Lower leg skin (tissue), 3 donors: ENCODE measurements around the gene KCTD16.

Source experiments
- POLR2A ChIP-seq, 2 donors: fragments of 450-650 bp; IDR thresholded peaks; one replicate each; pipeline ENCODE4 v1.6.1; 2016 to 2017; ENCODE audit warnings: antibody characterized with exemption in 2 of 2, mild to moderate bottlenecking in 1 of 2, moderate library complexity in 1 of 2
- TF ChIP-seq, protein P1 (sequence below), 3 donors: fragments of 450-650 bp; IDR thresholded peaks; one replicate each; pipeline ENCODE4 v1.5.1; 2016; ENCODE audit warnings: antibody characterized with exemption in 3 of 3, mild to moderate bottlenecking in 3 of 3, moderate library complexity in 2 of 3

DNA sequence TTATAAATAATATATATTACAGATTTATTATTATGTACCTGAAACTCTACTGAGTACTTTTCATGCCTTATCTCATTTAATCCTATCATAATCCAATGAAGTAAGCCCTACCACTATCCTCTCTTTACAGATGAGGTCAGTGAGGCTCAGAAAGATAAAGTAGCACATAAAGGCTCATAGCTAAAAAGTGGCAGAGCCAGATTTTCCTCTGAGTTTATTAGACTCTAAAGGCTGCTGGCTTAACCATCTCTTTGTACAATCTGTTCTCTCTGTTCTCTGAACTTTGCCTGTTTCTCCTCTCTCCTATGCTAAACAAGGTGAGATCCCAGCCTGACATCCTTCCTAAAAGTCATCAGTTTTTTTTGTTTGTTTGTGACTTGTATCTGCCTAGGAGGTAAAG, 311.2 kb downstream of the KCTD16 start:
- TF ChIP-seq, protein P1, sequence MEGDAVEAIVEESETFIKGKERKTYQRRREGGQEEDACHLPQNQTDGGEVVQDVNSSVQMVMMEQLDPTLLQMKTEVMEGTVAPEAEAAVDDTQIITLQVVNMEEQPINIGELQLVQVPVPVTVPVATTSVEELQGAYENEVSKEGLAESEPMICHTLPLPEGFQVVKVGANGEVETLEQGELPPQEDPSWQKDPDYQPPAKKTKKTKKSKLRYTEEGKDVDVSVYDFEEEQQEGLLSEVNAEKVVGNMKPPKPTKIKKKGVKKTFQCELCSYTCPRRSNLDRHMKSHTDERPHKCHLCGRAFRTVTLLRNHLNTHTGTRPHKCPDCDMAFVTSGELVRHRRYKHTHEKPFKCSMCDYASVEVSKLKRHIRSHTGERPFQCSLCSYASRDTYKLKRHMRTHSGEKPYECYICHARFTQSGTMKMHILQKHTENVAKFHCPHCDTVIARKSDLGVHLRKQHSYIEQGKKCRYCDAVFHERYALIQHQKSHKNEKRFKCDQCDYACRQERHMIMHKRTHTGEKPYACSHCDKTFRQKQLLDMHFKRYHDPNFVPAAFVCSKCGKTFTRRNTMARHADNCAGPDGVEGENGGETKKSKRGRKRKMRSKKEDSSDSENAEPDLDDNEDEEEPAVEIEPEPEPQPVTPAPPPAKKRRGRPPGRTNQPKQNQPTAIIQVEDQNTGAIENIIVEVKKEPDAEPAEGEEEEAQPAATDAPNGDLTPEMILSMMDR (IDR thresholded peaks at IDR 0.05) = no peak
- TF ChIP-seq POLR2A (IDR thresholded peaks at IDR 0.05) = no peak
